GM23248 (cell line): ENCODE data around the gene ARMS2. TPM values are rescaled to one million over a fixed set of nuclear protein-coding genes. Genes with fewer than 3 reads are reported as not detected.

Experiments used
- DNase-seq: peaks from one replicate; pipeline ENCODE4 v3.0.0-alpha.2; 2015
- H2AFZ ChIP-seq: fragments of 200-600 bp; sonication (generic); 2 replicates; pipeline ENCODE4 v1.6.1; 2016; ENCODE audit warnings: antibody characterized with exemption
- H3F3A ChIP-seq: fragments of 200-600 bp; sonication (generic); 2 replicates; pipeline ENCODE4 v1.6.1; 2016; ENCODE audit warnings: mild to moderate bottlenecking, antibody characterized with exemption, mixed run types; ENCODE audit not compliant: insufficient read depth
- H3K27ac ChIP-seq: fragments of 200-600 bp; sonication (generic); 2 replicates; pipeline ENCODE4 v1.5.1; 2016; ENCODE audit warnings: mild to moderate bottlenecking
- H3K27me3 ChIP-seq: fragments of 200-600 bp; sonication (generic); replicated peaks from 2 replicates; pipeline ENCODE4 v1.6.1; 2016; ENCODE audit warnings: mild to moderate bottlenecking; ENCODE audit not compliant: insufficient read depth
- H3K36me3 ChIP-seq: fragments of 200-600 bp; sonication (generic); 2 replicates; pipeline ENCODE4 v1.6.1; 2016; ENCODE audit warnings: low read depth, mild to moderate bottlenecking
- H3K4me1 ChIP-seq: fragments of 200-600 bp; sonication (generic); 2 replicates; pipeline ENCODE4 v1.6.1; 2016; ENCODE audit warnings: mild to moderate bottlenecking; ENCODE audit not compliant: insufficient read depth
- H3K4me2 ChIP-seq: fragments of 200-600 bp; sonication (generic); one replicate; pipeline ENCODE4 v1.6.1; 2016; ENCODE audit warnings: mild to moderate bottlenecking; ENCODE audit not compliant: unreplicated experiment
- H3K4me3 ChIP-seq: fragments of 200-600 bp; sonication (generic); 2 replicates; pipeline ENCODE4 v1.5.1; 2016; ENCODE audit warnings: mild to moderate bottlenecking
- H3K79me2 ChIP-seq: fragments of 200-600 bp; sonication (generic); 2 replicates; pipeline ENCODE4 v1.6.1; 2016; ENCODE audit warnings: mild to moderate bottlenecking; ENCODE audit not compliant: insufficient read depth
- H3K9ac ChIP-seq: fragments of 200-600 bp; sonication (generic); 2 replicates; pipeline ENCODE4 v1.6.1; 2016; ENCODE audit warnings: mild to moderate bottlenecking
- H3K9me2 ChIP-seq: fragments of 200-600 bp; sonication (generic); 2 replicates; pipeline ENCODE4 v1.6.1; 2016; ENCODE audit warnings: mixed run types, mild to moderate bottlenecking, moderate library complexity; ENCODE audit not compliant: insufficient read depth
- H3K9me3 ChIP-seq: fragments of 200-600 bp; sonication (generic); one replicate; pipeline ENCODE4 v1.6.1; 2017; ENCODE audit warnings: low read depth
- H4K20me1 ChIP-seq: fragments of 200-600 bp; sonication (generic); 2 replicates; pipeline ENCODE4 v1.6.0; 2016; ENCODE audit not compliant: insufficient read depth
- EZH2 ChIP-seq: fragments of 200-600 bp; sonication (generic); IDR thresholded peaks from 2 replicates; pipeline ENCODE4 v1.6.1; 2018; ENCODE audit warnings: antibody characterized with exemption, mild to moderate bottlenecking; ENCODE audit not compliant: insufficient read depth, poor library complexity, severe bottlenecking
- EZH2phosphoT487 ChIP-seq: fragments of 200-600 bp; sonication (generic); IDR thresholded peaks from 2 replicates; pipeline ENCODE4 v1.6.1; 2018; ENCODE audit warnings: antibody characterized with exemption, moderate library complexity, mild to moderate bottlenecking, low read depth; ENCODE audit not compliant: insufficient read depth
- WGBS, 2 experiments: methylation state at CpG; one replicate each; pipeline ENCODE4 v1.1.6; 2015 to 2017; ENCODE audit warnings: low lambda C conversion rate in 2 of 2, low coverage in 1 of 2; ENCODE audit errors: missing lambda C conversion rate in 2 of 2; 5-methylcytosine and 5-hydroxymethylcytosine counted together
- in situ Hi-C: fragments of 300-500 bp; cut with MboI; formaldehyde crosslinking; loops from 2 replicates; pipeline ENCODE4 v1.15.0; 2020
- polyA plus RNA-seq: library from polyadenylated mRNA; unstranded; fragments of >200 nt; fragmentation: Nextera tagmentation; extraction: Ambion mirVana; gene quantifications from 2 replicates; pipeline ENCODE4 v1.2.1, GENCODE V29; 2016
- total RNA-seq: library from RNA; depleted of rRNA; stranded (reverse); fragments of >200 nt; shearing (Covaris generic); gene quantifications from 2 replicates; pipeline ENCODE4 v1.2.3, GENCODE V29; 2014

ARMS2 gene
- total and polyA plus RNA-seq, 2 experiments from 2014 or later: not detected

DNA sequence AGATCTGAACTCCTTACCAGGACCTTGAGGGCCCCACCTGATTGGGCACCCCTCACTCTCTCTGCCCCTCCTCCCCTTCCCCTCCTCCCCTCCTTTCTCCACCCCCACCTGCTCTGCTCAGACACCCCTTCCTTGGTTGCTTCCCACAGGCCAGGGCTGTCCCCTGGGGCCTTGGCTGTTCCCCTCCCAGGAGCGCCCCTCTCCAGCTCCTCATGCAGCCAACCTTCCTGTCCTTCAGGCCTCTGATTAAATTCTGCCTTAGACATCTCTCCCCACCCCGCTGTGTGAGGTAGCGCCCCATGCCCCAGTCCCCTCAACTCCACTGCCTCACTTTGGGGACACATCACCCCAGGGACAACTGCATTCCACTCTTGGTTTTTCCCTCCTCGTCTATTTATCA is 39.3 kb downstream of the ARMS2 start:
- DNase-seq: no peak

DNA sequence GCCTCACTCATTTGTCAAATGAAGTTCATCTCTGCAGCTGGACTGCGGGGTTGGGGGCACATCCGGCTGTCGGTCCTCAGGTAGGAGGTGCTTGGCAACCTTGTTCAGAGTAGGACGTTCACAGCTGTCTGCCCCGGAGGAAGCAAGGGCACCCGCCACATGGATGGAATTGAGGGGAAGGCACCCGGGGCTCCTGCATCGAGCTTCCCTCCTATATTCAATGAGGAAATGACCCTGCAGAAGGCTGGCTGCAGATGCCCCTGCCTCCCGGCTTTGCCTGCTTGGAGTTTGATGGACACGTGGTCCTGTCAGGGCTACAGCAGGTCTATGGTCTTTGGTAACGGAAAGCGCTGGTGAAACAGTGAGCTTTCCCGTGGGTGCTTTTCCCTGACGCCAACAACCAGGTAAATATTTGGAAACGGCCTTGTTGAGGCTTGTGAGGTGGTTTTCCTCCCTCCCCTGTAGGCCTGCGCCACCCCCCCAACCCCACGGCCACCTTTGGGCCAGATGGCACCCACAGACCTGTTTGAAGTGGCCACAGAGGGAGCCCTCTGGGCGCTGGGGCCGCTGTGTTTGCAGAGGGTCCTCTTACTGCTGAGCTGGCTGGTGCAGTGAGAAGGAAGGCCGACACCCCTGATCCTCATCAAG is 39.8 kb downstream of the ARMS2 start:
- 61 to 66% methylated on average over 18 to 19 of the region's 20 CpGs for WGBS, 2 experiments
- Histone ChIP-seq H3K27ac (peak overlapping the region; percentile 91), H3K4me2 (peak overlapping the region; percentile 54)

More for the DNA sequence above, 39.3 kb downstream of the ARMS2 start:
- H4K20me1 ChIP-seq: no peaks in the 10 kb centered on the region
- no peak overlapping the region for H2AFZ ChIP-seq
- in situ Hi-C loops: no loop called here
- H3K4me1 ChIP-seq: peaks cover 76% of the 10 kb centered on the region
- H3K36me3 ChIP-seq: no peaks in the 10 kb centered on the region
- H3K9me3 ChIP-seq: no peaks in the 10 kb centered on the region
- H3K4me2 ChIP-seq: no peak overlapping the region
- H3F3A ChIP-seq: peaks cover 66% of the 10 kb centered on the region
- no peaks in the 10 kb centered on the region for H3K9me2 ChIP-seq
- H3K4me3 ChIP-seq: no peak overlapping the region
- no peaks in the 10 kb centered on the region for H3K27me3 ChIP-seq
- H3K79me2 ChIP-seq: peaks cover 31% of the 10 kb centered on the region
- H3K27ac ChIP-seq: peak overlapping the region; percentile 91
- WGBS, 2 experiments: 69 to 84% methylated on average over 2 to 4 of the region's 4 CpGs
- peak overlapping the region; percentile 63; the same call in 1 of the 2 replicates for H3K9ac ChIP-seq
- no peak for TF ChIP-seq EZH2
- no peak for TF ChIP-seq EZH2phosphoT487

DNA sequence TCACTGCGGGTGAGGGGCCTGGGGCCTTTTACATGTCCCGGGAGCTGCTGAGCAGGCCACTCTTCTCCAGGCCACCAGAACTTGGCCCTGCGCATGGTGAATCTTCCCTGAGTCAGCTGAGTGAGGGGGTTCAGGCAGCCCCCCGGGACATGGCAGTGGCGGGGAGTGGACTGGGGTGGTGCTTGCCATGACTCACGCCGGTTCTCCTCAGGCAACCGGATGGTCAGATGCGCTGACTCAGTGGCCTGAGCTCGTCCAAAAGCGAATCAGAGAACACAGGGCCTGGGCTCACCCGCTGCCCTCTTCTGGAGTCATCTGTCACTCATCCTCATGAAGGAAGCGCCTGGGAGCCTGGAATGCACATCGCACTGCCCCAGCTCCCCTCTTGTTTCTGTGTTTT is 40.4 kb downstream of the ARMS2 start:
- peaks cover 27% of the 10 kb centered on the region for H3K79me2 ChIP-seq
- H3K36me3 ChIP-seq: no peaks in the 10 kb centered on the region
- H2AFZ ChIP-seq: peak overlapping the region; percentile 78
- no peaks in the 10 kb centered on the region for H3K27me3 ChIP-seq
- H3F3A ChIP-seq: peaks cover 66% of the 10 kb centered on the region
- no peaks in the 10 kb centered on the region for H4K20me1 ChIP-seq
- H3K4me2 ChIP-seq: peak overlapping the region; percentile 87
- DNase-seq: peak; percentile 97
- WGBS, 2 experiments: 2% methylated on average over 13 to 14 of the region's 14 CpGs
- H3K27ac ChIP-seq: peak overlapping the region; percentile 91
- H3K9me2 ChIP-seq: no peaks in the 10 kb centered on the region
- in situ Hi-C loops: no loop called here
- H3K9ac ChIP-seq: peak overlapping the region; percentile 80
- TF ChIP-seq EZH2phosphoT487 (no peak), EZH2 (no peak)
- H3K4me3 ChIP-seq: peak overlapping the region; percentile 56
- peaks cover 80% of the 10 kb centered on the region for H3K4me1 ChIP-seq
- no peaks in the 10 kb centered on the region for H3K9me3 ChIP-seq

More for the DNA sequence above, 39.8 kb downstream of the ARMS2 start:
- Histone ChIP-seq H3K4me3 (no peak overlapping the region; the same call in 1 of the 2 replicates), H3K36me3 (no peaks in the 10 kb centered on the region), H4K20me1 (no peaks in the 10 kb centered on the region), H3K9me2 (no peaks in the 10 kb centered on the region), H2AFZ (0 out of 2 replicates have a peak overlapping the region, but pooled peaks have one; percentile 14), H3K9ac (peak overlapping the region; percentile 80), H3F3A (peaks cover 66% of the 10 kb centered on the region), H3K79me2 (peaks cover 30% of the 10 kb centered on the region), H3K4me1 (peaks cover 81% of the 10 kb centered on the region), H3K9me3 (no peaks in the 10 kb centered on the region), H3K27me3 (no peaks in the 10 kb centered on the region)
- in situ Hi-C loops: no loop called here
- no peak for TF ChIP-seq EZH2
- no peak for TF ChIP-seq EZH2phosphoT487
- no peak for DNase-seq

DNA sequence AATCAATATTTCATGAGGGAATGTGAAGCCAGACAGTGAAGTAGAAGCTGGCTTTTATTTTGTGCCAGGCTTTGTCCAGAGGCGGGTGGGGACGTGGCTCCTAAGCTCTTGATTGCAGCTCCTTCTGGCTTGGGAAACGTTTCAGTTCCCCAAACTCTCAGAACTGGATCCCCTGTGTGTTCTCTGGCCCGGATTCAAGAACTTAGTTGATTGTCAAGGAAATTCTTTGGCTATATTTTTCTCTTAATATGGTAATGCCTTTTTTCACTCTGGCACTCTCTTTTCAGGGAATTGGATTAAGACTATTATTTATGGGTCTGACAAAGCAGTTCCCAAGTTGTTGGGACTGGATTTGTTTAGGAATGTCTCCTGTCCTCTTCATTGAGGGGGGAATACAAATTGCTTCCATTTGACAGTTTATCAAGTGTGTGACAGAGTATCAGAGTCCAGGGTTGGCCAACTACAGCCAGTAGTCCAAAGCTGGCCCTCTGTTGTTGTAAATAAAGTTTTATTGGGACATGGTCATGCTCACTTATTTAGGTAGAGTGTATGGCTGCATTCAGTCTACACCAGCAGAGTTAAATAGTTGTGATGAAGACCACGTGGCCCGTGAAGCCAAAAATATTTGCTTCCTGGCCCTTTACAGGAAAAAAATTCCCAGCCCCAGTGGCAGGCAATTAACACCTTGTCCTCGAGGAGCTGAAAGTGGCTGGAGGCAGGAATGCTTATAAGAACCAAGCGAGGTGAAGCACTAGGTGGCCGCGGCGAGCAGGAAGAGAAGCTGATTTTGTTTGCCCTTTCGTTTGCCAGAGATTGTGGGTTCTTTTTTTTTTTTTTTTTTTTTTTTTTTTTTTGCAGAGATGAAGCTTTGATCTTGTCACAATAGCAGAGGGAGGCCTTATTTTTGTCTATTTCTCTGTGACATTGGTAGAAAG is 41.2 kb downstream of the ARMS2 start:
- Histone ChIP-seq H3K36me3 (no peaks in the 10 kb centered on the region), H3K4me1 (peaks cover 76% of the 10 kb centered on the region), H3F3A (peaks cover 66% of the 10 kb centered on the region), H3K4me3 (peak overlapping the region; percentile 56), H3K4me2 (peak overlapping the region; percentile 87), H3K9ac (peak overlapping the region; percentile 80), H2AFZ (peak overlapping the region; percentile 78), H3K27me3 (no peaks in the 10 kb centered on the region), H3K27ac (peak overlapping the region; percentile 91), H3K9me3 (no peaks in the 10 kb centered on the region), H3K79me2 (peaks cover 27% of the 10 kb centered on the region), H4K20me1 (no peaks in the 10 kb centered on the region), H3K9me2 (no peaks in the 10 kb centered on the region)
- TF ChIP-seq EZH2phosphoT487: no peak
- no peak for TF ChIP-seq EZH2
- DNase-seq: peak; percentile 73
- WGBS, 2 experiments: 30% methylated on average over 12 of the region's 12 CpGs
- in situ Hi-C loops: no loop called here
